Body of pancreas (tissue), 4 donors: ENCODE data around the gene LRCH1.

Experiments used
- CTCF ChIP-seq, 7 experiments: fragments of 450-650 bp in 4 of 7; fragments of 200-600 bp in 3 of 7; sonication (generic) in 3 of 7; IDR thresholded peaks; one replicate each; pipeline ENCODE4 v1.5.1; 2016 to 2019; ENCODE audit warnings: antibody characterized with exemption in 7 of 7
- POLR2A ChIP-seq, 3 donors: fragments of 450-650 bp; IDR thresholded peaks; one replicate each; pipeline ENCODE4 v1.6.1; 2016; ENCODE audit warnings: antibody characterized with exemption in 3 of 3, mild to moderate bottlenecking in 2 of 3

- no peak for TF ChIP-seq CTCF (IDR thresholded peaks at IDR 0.05)
- TF ChIP-seq POLR2A (IDR thresholded peaks at IDR 0.05) = no peak
These were observed 64.9 kb downstream of the LRCH1 start for GRCh38 chr13:46617885-46618284.
